CD8-positive, alpha-beta memory T cell (primary cell): Measurements from ENCODE around the gene PTGR3. TPM values are rescaled to one million over a fixed set of nuclear protein-coding genes. Genes with fewer than 3 reads are reported as not detected.

Experiments
- CTCF ChIA-PET: fragments of 350-600 bp; sonication (Branson Sonifier 250); formaldehyde crosslinking; loops from one replicate; lab custom pipeline; 2021; ENCODE audit warnings: antibody characterized with exemption; lab: Charles Lee
- POLR2A ChIA-PET: fragments of 350-600 bp; sonication (Branson Sonifier 250); formaldehyde crosslinking; loops from one replicate; lab custom pipeline; 2021; ENCODE audit warnings: antibody characterized with exemption; lab: Charles Lee
- DNase-seq, 5 donors: peaks; one replicate each; pipeline versions ENCODE4 v3.0.0 to v3.0.0-alpha.2; 2020 to 2022; ENCODE audit warnings: mixed read lengths in 1 of 5
- H3K27ac ChIP-seq: one replicate; pipeline ENCODE4 v1.7.0; 2013; ENCODE audit warnings: low read depth, mild to moderate bottlenecking, low read length, moderate library complexity
- H3K27me3 ChIP-seq: 2 replicates; pipeline ENCODE4 v1.7.0; 2013; ENCODE audit warnings: low read length, mild to moderate bottlenecking; ENCODE audit not compliant: insufficient read depth, poor library complexity, severe bottlenecking
- H3K36me3 ChIP-seq: 2 replicates; pipeline ENCODE4 v1.7.0; 2013; ENCODE audit warnings: mild to moderate bottlenecking, low read length, moderate library complexity; ENCODE audit not compliant: insufficient read depth
- H3K4me1 ChIP-seq: 2 replicates; pipeline ENCODE4 v1.7.0; 2013; ENCODE audit warnings: mild to moderate bottlenecking, low read length, moderate library complexity; ENCODE audit not compliant: insufficient read depth
- H3K4me3 ChIP-seq: 2 replicates; pipeline ENCODE4 v1.7.0; 2013; ENCODE audit warnings: mild to moderate bottlenecking, low read length
- H3K9me3 ChIP-seq: 2 replicates; pipeline ENCODE4 v1.7.0; 2013; ENCODE audit warnings: mild to moderate bottlenecking, low read length
- H3K27ac Mint-ChIP-seq, 8 donors: one replicate each; pipeline ENCODE4 v1.8.0; 2020 to 2021; ENCODE audit warnings: mixed read lengths in 8 of 8, mild to moderate bottlenecking in 6 of 8, inconsistent platforms in 3 of 8, moderate library complexity in 3 of 8
- H3K27me3 Mint-ChIP-seq, 2 donors: one replicate each; pipeline ENCODE4 v1.8.0; 2020 to 2021; ENCODE audit warnings: mixed read lengths in 2 of 2, mild to moderate bottlenecking in 1 of 2, moderate library complexity in 1 of 2
- H3K36me3 Mint-ChIP-seq, 3 donors: one replicate each; pipeline ENCODE4 v1.8.0; 2020 to 2021; ENCODE audit warnings: mixed read lengths in 3 of 3, inconsistent platforms in 1 of 3, mild to moderate bottlenecking in 1 of 3
- H3K4me1 Mint-ChIP-seq, 3 donors: one replicate each; pipeline ENCODE4 v1.8.0; 2020 to 2021; ENCODE audit warnings: mixed read lengths in 3 of 3, inconsistent platforms in 1 of 3, mild to moderate bottlenecking in 1 of 3
- H3K4me3 Mint-ChIP-seq, 7 donors: one replicate each; pipeline ENCODE4 v1.8.0; 2020 to 2021; ENCODE audit warnings: mixed read lengths in 7 of 7, mild to moderate bottlenecking in 6 of 7, moderate library complexity in 4 of 7, inconsistent platforms in 2 of 7
- H3K9me3 Mint-ChIP-seq, 5 donors: one replicate each; pipeline ENCODE4 v1.8.0; 2020 to 2022; ENCODE audit warnings: mixed read lengths in 5 of 5, mild to moderate bottlenecking in 3 of 5, moderate library complexity in 2 of 5, inconsistent platforms in 1 of 5
- polyA plus RNA-seq: library from polyadenylated mRNA; unstranded; fragments of 300-500 nt; fragmentation: Illumina TruSeq; gene quantifications from one replicate; pipeline ENCODE4 v1.2.3, GENCODE V29; 2021
- total RNA-seq, 2 experiments: library from RNA; stranded (reverse); gene quantifications; one replicate each; pipeline ENCODE4 v1.2.3, GENCODE V29; 2021

PTGR3 gene
- total and polyA plus RNA-seq, 3 experiments from 2014 or later: 20.3 to 26.3 (median 25.8) TPM

- Mint-ChIP-seq H3K9me3 (no peaks in the 10 kb centered on the region), H3K27ac (peak overlapping the region in 6 of 8 donors; percentile 16 to 96 (median 56)), H3K36me3 (peaks cover 0 to 32% (median 4%) of the 10 kb centered on the region in 3 donors), H3K4me1 (peaks cover 47 to 63% (median 57%) of the 10 kb centered on the region in 3 donors), H3K27me3 (peaks cover 0 to 3% of the 10 kb centered on the region in 2 donors), H3K4me3 (peak overlapping the region in 6 of 7 donors; percentile 7 to 100 (median 68))
- no peak for DNase-seq
- no peaks in the 10 kb centered on the region for H3K36me3 ChIP-seq
- CTCF ChIA-PET: no interaction called here
- H3K27me3 ChIP-seq: no peaks in the 10 kb centered on the region
- POLR2A ChIA-PET: interaction anchor here (0.6 to 0.7 kb wide), 2 partner anchors 943 to 1621 kb away, joined by 3 read pairs; no protein-coding TSS in a partner anchor
- H3K4me1 ChIP-seq: peaks cover 33% of the 10 kb centered on the region
- H3K27ac ChIP-seq: peak overlapping the region; percentile 31
- H3K9me3 ChIP-seq: no peaks in the 10 kb centered on the region
- no peak overlapping the region for H3K4me3 ChIP-seq
Observed at GRCh38 chr18:75204732-75205513, 4.0 kb downstream of the PTGR3 start.

GRCh38 chr18:75204269-75204731 lies 4.6 kb downstream of the PTGR3 start:
- no peak overlapping the region for H3K27ac Mint-ChIP-seq
- Histone ChIP-seq H3K4me3 (no peak overlapping the region), H3K4me1 (peaks cover 33% of the 10 kb centered on the region), H3K9me3 (no peaks in the 10 kb centered on the region), H3K27ac (no peak overlapping the region), H3K27me3 (no peaks in the 10 kb centered on the region), H3K36me3 (no peaks in the 10 kb centered on the region)
- H3K9me3 Mint-ChIP-seq: no peaks in the 10 kb centered on the region
- no peak for DNase-seq
- ChIA-PET POLR2A (interaction anchor here (0.6 to 0.7 kb wide), 2 partner anchors 12 to 1622 kb away, joined by 3 read pairs; no protein-coding TSS in a partner anchor), CTCF (no interaction called here)
- H3K36me3 Mint-ChIP-seq: peaks cover 0 to 34% (median 4%) of the 10 kb centered on the region in 3 donors
- peaks cover 0 to 1% of the 10 kb centered on the region in 2 donors for H3K27me3 Mint-ChIP-seq
- peaks cover 50 to 60% (median 58%) of the 10 kb centered on the region in 3 donors for H3K4me1 Mint-ChIP-seq
- H3K4me3 Mint-ChIP-seq: peak overlapping the region in 1 of 7 donors; percentile 43

GRCh38 chr18:75203416-75204268 lies 5.3 kb downstream of the PTGR3 start:
- H3K36me3 Mint-ChIP-seq: peaks cover 0 to 33% (median 4%) of the 10 kb centered on the region in 3 donors
- ChIA-PET CTCF (no interaction called here), POLR2A (interaction anchor here (0.7 kb wide), 1 partner anchor 12 kb away, joined by 3 read pairs; no protein-coding TSS in a partner anchor)
- H3K27ac Mint-ChIP-seq: peak overlapping the region in 3 of 8 donors; percentile 47 to 87 (median 57)
- H3K4me1 ChIP-seq: peaks cover 33% of the 10 kb centered on the region
- H3K27me3 ChIP-seq: no peaks in the 10 kb centered on the region
- H3K36me3 ChIP-seq: no peaks in the 10 kb centered on the region
- H3K4me3 Mint-ChIP-seq: peak overlapping the region in 5 of 7 donors; percentile 7 to 76 (median 19)
- H3K9me3 ChIP-seq: no peaks in the 10 kb centered on the region
- H3K27ac ChIP-seq: no peak overlapping the region
- peaks cover 0 to 1% of the 10 kb centered on the region in 2 donors for H3K27me3 Mint-ChIP-seq
- H3K9me3 Mint-ChIP-seq: no peaks in the 10 kb centered on the region
- H3K4me3 ChIP-seq: no peak overlapping the region
- DNase-seq: no peak
- H3K4me1 Mint-ChIP-seq: peaks cover 52 to 65% (median 60%) of the 10 kb centered on the region in 3 donors

- POLR2A ChIA-PET: interaction anchor here (0.7 kb wide), 1 partner anchor 1121 kb away, joined by 3 read pairs; no protein-coding TSS in a partner anchor
- Histone ChIP-seq H3K4me3 (no peak overlapping the region), H3K27me3 (no peaks in the 10 kb centered on the region), H3K36me3 (no peaks in the 10 kb centered on the region), H3K9me3 (no peaks in the 10 kb centered on the region), H3K27ac (no peak overlapping the region), H3K4me1 (peaks cover 32% of the 10 kb centered on the region)
- Mint-ChIP-seq H3K27ac (peak overlapping the region in 5 of 8 donors; percentile 44 to 69 (median 57)), H3K4me1 (peaks cover 56 to 69% (median 65%) of the 10 kb centered on the region in 3 donors), H3K36me3 (peaks cover 0 to 28% (median 4%) of the 10 kb centered on the region in 3 donors), H3K9me3 (no peaks in the 10 kb centered on the region), H3K4me3 (peak overlapping the region in 1 of 7 donors; percentile 76), H3K27me3 (no peaks in the 10 kb centered on the region)
- CTCF ChIA-PET: no interaction called here
- no peak for DNase-seq
Observed at GRCh38 chr18:75202696-75203365, 6.1 kb downstream of the PTGR3 start.

- CTCF ChIA-PET: no interaction called here
- Histone ChIP-seq H3K27ac (no peak overlapping the region), H3K36me3 (no peaks in the 10 kb centered on the region), H3K9me3 (no peaks in the 10 kb centered on the region), H3K4me3 (no peak overlapping the region), H3K4me1 (peaks cover 24% of the 10 kb centered on the region), H3K27me3 (no peaks in the 10 kb centered on the region)
- H3K36me3 Mint-ChIP-seq: peaks cover 0 to 28% (median 4%) of the 10 kb centered on the region in 3 donors
- POLR2A ChIA-PET: no interaction called here
- peak overlapping the region in 1 of 7 donors; percentile 49 for H3K4me3 Mint-ChIP-seq
- H3K27me3 Mint-ChIP-seq: no peaks in the 10 kb centered on the region
- H3K27ac Mint-ChIP-seq: peak overlapping the region in 6 of 8 donors; percentile 13 to 76 (median 58)
- no peak for DNase-seq
- H3K9me3 Mint-ChIP-seq: no peaks in the 10 kb centered on the region
- H3K4me1 Mint-ChIP-seq: peaks cover 51 to 67% (median 63%) of the 10 kb centered on the region in 3 donors
Observed at GRCh38 chr18:75201282-75202270, 7.4 kb downstream of the PTGR3 start.

- Histone ChIP-seq H3K9me3 (no peaks in the 10 kb centered on the region), H3K4me1 (peaks cover 20% of the 10 kb centered on the region), H3K27me3 (no peaks in the 10 kb centered on the region), H3K36me3 (no peaks in the 10 kb centered on the region), H3K4me3 (no peak overlapping the region), H3K27ac (no peak overlapping the region)
- no peak for DNase-seq
- Mint-ChIP-seq H3K4me3 (peak overlapping the region in 1 of 7 donors; percentile 50), H3K27me3 (no peaks in the 10 kb centered on the region), H3K36me3 (peaks cover 0 to 29% (median 4%) of the 10 kb centered on the region in 3 donors), H3K27ac (peak overlapping the region in 4 of 8 donors; percentile 13 to 90 (median 46)), H3K4me1 (peaks cover 45 to 60% (median 56%) of the 10 kb centered on the region in 3 donors), H3K9me3 (no peaks in the 10 kb centered on the region)
- ChIA-PET CTCF (no interaction called here), POLR2A (no interaction called here)
Observed at GRCh38 chr18:75200605-75201280, 8.2 kb downstream of the PTGR3 start.
